K562 (cell line): Measurements from ENCODE around the gene LRRC51.

Experiments used
- CTCF ChIP-seq, 3 experiments: IDR thresholded peaks in 2 of 3; conservative IDR thresholded peaks in 1 of 3; 2 replicates each; pipeline ENCODE4 v1.5.1; 2011 to 2012; ENCODE audit warnings: low read length in 3 of 3, mild to moderate bottlenecking in 3 of 3, control low read depth in 2 of 3, improper control_type of control experiment in 1 of 3, inconsistent platforms in 1 of 3, low read depth in 1 of 3, mixed read lengths in 1 of 3, moderate library complexity in 1 of 3; ENCODE audit not compliant: insufficient read depth in 2 of 3
- MTA2 ChIP-seq: fragments of 450-650 bp; IDR thresholded peaks from 2 replicates; pipeline ENCODE4 v1.6.1; 2016; ENCODE audit warnings: low read depth
- RAD51 ChIP-seq: fragments of 450-650 bp; IDR thresholded peaks from 2 replicates; pipeline ENCODE4 v1.7.1; 2016; ENCODE audit warnings: low read depth, mild to moderate bottlenecking, borderline replicate concordance
- SIX5 ChIP-seq, 2 experiments: IDR thresholded peaks; 2 replicates each; pipeline ENCODE4 v1.6.1; 2011; ENCODE audit warnings: low read length in 2 of 2, borderline replicate concordance in 1 of 2, low read depth in 1 of 2, mild to moderate bottlenecking in 1 of 2, moderate library complexity in 1 of 2; ENCODE audit not compliant: insufficient read depth in 1 of 2

GRCh38 chr11:72119198-72119597 is 38.5 kb downstream of the LRRC51 start:
- no peak for TF ChIP-seq MTA2
- no peak for TF ChIP-seq SIX5 (IDR thresholded peaks at IDR 0.05; ENCODE audit: borderline replicate concordance in 1 of 2, insufficient read depth in 1 of 2, low read depth in 1 of 2, low read length in 2 of 2)
- no peak for TF ChIP-seq CTCF (IDR thresholded peaks at IDR 0.05 in 2 of 3, conservative IDR thresholded peaks at IDR 0.05 in 1 of 3; ENCODE audit: insufficient read depth in 2 of 3, low read depth in 1 of 3, low read length in 3 of 3)
- no peak for TF ChIP-seq RAD51
